ENCODE measurements around the gene NPTX1.

The NPTX1 gene

DNA sequence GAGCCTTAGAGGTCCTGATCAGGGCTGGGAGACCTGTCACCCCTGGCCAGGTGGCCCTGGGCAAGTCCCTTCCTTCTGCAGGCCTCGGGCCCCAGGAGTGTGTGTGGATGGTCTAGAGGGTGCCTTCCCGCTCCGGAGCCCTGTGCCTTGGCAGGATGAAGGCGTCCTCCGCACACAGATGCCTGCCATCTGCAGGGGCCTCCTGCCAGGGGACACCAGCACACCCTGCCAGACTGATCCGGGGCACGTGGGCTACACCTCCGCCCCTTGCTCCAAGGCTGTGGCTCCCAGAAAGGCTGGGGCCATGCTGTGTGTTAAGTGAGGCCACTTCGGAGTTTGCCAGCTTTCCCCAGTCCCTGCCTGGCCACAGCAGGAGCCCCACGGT is 30.7 kb downstream of the NPTX1 start:
- POLR2A ChIA-PET: interaction anchor here (8.0 kb wide), 1 partner anchor 9 kb away, joined by 56 read pairs; no protein-coding TSS in a partner anchor
- CTCF ChIA-PET: no interaction called here
- no peak for DNase-seq (ENCODE audit: extremely low spot score)
- TF ChIP-seq TARDBP (IDR thresholded peaks at IDR 0.05) (no peak), SP1 (IDR thresholded peaks at IDR 0.05) (no peak), SUZ12 (IDR thresholded peaks at IDR 0.05) (no peak), CTBP1 (IDR thresholded peaks at IDR 0.05; ENCODE audit: borderline replicate concordance) (no peak), PKNOX1 (IDR thresholded peaks at IDR 0.05) (no peak)

GRCh38 chr17:80445007-80445725 is 31.2 kb downstream of the NPTX1 start:
- POLR2A ChIA-PET: interaction anchor here (8.0 kb wide), 1 partner anchor 10 kb away, joined by 56 read pairs; no protein-coding TSS in a partner anchor
- no peak for TF ChIP-seq TARDBP (IDR thresholded peaks at IDR 0.05)
- no peak for TF ChIP-seq HDGF (IDR thresholded peaks at IDR 0.05; ENCODE audit: borderline replicate concordance)
- TF ChIP-seq LEF1 (IDR thresholded peaks at IDR 0.05; ENCODE audit: borderline replicate concordance): no peak
- no peak for TF ChIP-seq FOXK2 (IDR thresholded peaks at IDR 0.05)
- TF ChIP-seq SP1 (IDR thresholded peaks at IDR 0.05): no peak
- no peak for TF ChIP-seq BHLHE40 (IDR thresholded peaks at IDR 0.05; ENCODE audit: borderline replicate concordance)
- TF ChIP-seq SUZ12 (IDR thresholded peaks at IDR 0.05): no peak
- TF ChIP-seq CTBP1 (IDR thresholded peaks at IDR 0.05; ENCODE audit: borderline replicate concordance): no peak
- DNase-seq (ENCODE audit: extremely low spot score): no peak
- CTCF ChIA-PET: no interaction called here

- CTCF ChIA-PET: no interaction called here
These were observed 31.8 kb downstream of the NPTX1 start for GRCh38 chr17:80444644-80444979.

GRCh38 chr17:80443916-80444643 is 32.3 kb downstream of the NPTX1 start:
- ChIA-PET POLR2A (interaction anchor here (8.0 kb wide), 1 partner anchor 11 kb away, joined by 56 read pairs; no protein-coding TSS in a partner anchor), CTCF (no interaction called here)
- no peak for DNase-seq (ENCODE audit: extremely low spot score)
- TF ChIP-seq SP1 (IDR thresholded peaks at IDR 0.05) (no peak), LEF1 (IDR thresholded peaks at IDR 0.05; ENCODE audit: borderline replicate concordance) (no peak), ARNT (IDR thresholded peaks at IDR 0.05) (no peak), TARDBP (IDR thresholded peaks at IDR 0.05) (no peak), ELF4 (IDR thresholded peaks at IDR 0.05) (no peak), FOXA1 (IDR thresholded peaks at IDR 0.05) (no peak), CTBP1 (IDR thresholded peaks at IDR 0.05; ENCODE audit: borderline replicate concordance) (no peak), FOXK2 (IDR thresholded peaks at IDR 0.05) (no peak), HDGF (IDR thresholded peaks at IDR 0.05; ENCODE audit: borderline replicate concordance) (no peak)

More at GRCh38 chr17:80444644-80444979, 31.8 kb downstream of the NPTX1 start:
- no peak for DNase-seq (ENCODE audit: extremely low spot score)
- no peak for TF ChIP-seq CTBP1 (IDR thresholded peaks at IDR 0.05; ENCODE audit: borderline replicate concordance)
- no peak for TF ChIP-seq FOXA1 (IDR thresholded peaks at IDR 0.05)
- no peak for TF ChIP-seq L3MBTL2 (conservative IDR thresholded peaks at IDR 0.05)
- no peak for TF ChIP-seq ZNF384 (IDR thresholded peaks at IDR 0.05)
- POLR2A ChIA-PET: interaction anchor here (8.0 kb wide), 1 partner anchor 10 kb away, joined by 56 read pairs; no protein-coding TSS in a partner anchor

DNA sequence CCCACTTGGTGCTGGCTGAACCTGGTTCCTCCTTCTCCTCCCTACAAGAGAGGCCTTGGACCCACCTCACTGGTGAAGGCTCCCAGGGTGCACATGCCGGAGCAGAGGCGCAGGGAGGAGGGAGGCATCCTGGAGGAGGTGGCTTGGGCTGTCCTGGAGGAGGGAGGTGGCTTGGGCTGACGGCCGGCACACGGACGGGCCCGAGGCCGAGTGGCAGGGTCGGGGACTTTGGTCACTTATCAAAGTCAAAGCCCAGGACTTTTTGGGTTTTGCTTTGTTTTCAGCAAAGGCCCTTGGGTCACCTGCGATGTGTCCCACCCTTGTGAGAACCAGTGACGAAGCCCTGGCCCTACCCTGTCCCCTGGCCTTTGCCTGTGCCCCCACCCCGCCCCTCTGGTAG is 32.9 kb downstream of the NPTX1 start:
- no peak for TF ChIP-seq NFRKB (IDR thresholded peaks at IDR 0.05)
- TF ChIP-seq L3MBTL2 (conservative IDR thresholded peaks at IDR 0.05): no peak
- no peak for TF ChIP-seq PKNOX1 (IDR thresholded peaks at IDR 0.05)
- TF ChIP-seq FOXM1 (IDR thresholded peaks at IDR 0.05; ENCODE audit: borderline replicate concordance): no peak
- no peak for TF ChIP-seq FOXK2 (IDR thresholded peaks at IDR 0.05)
- TF ChIP-seq SP1 (IDR thresholded peaks at IDR 0.05): no peak
- TF ChIP-seq SUZ12 (IDR thresholded peaks at IDR 0.05): no peak
- no peak for TF ChIP-seq BHLHE40 (IDR thresholded peaks at IDR 0.05; ENCODE audit: borderline replicate concordance)
- no peak for TF ChIP-seq ELF4 (IDR thresholded peaks at IDR 0.05)
- no peak for TF ChIP-seq FOXA1 (IDR thresholded peaks at IDR 0.05)
- TF ChIP-seq HDGF (IDR thresholded peaks at IDR 0.05; ENCODE audit: borderline replicate concordance): no peak
- CTCF ChIA-PET: no interaction called here
- DNase-seq (ENCODE audit: extremely low spot score): no peak
- POLR2A ChIA-PET: interaction anchor here (1.1 to 8.0 kb wide), 2 partner anchors 10 to 12 kb away, joined by 3 to 56 read pairs; no protein-coding TSS in a partner anchor

- TF ChIP-seq SP1 (IDR thresholded peaks at IDR 0.05) (no peak), LEF1 (IDR thresholded peaks at IDR 0.05; ENCODE audit: borderline replicate concordance) (no peak), CTBP1 (IDR thresholded peaks at IDR 0.05; ENCODE audit: borderline replicate concordance) (no peak), PKNOX1 (IDR thresholded peaks at IDR 0.05) (no peak), HDGF (IDR thresholded peaks at IDR 0.05; ENCODE audit: borderline replicate concordance) (no peak), FOXA1 (IDR thresholded peaks at IDR 0.05) (no peak), L3MBTL2 (conservative IDR thresholded peaks at IDR 0.05) (no peak), FOXM1 (IDR thresholded peaks at IDR 0.05; ENCODE audit: borderline replicate concordance) (no peak), NFRKB (IDR thresholded peaks at IDR 0.05) (no peak), ELF4 (IDR thresholded peaks at IDR 0.05) (no peak), TARDBP (IDR thresholded peaks at IDR 0.05) (no peak), BHLHE40 (IDR thresholded peaks at IDR 0.05; ENCODE audit: borderline replicate concordance) (no peak), FOXK2 (IDR thresholded peaks at IDR 0.05) (no peak)
- POLR2A ChIA-PET: interaction anchor here (1.1 to 8.0 kb wide), 2 partner anchors 10 to 12 kb away, joined by 3 to 56 read pairs; no protein-coding TSS in a partner anchor
- CTCF ChIA-PET: no interaction called here
- DNase-seq (ENCODE audit: extremely low spot score): no peak
These were observed 33.6 kb downstream of the NPTX1 start for GRCh38 chr17:80442764-80443163.

All from HEK293T (cell line).